ENCODE measurements around the gene NT5C2. TPM values are rescaled to one million over a fixed set of nuclear protein-coding genes. Genes with fewer than 3 reads are reported as not detected.
A peak's percentile ranks its signal among the peaks of the same experiment; 100 is the strongest.

Gene NT5C2
- polyA plus RNA-seq, 3 donors = 68.6 to 116 (median 81.8) TPM

DNA sequence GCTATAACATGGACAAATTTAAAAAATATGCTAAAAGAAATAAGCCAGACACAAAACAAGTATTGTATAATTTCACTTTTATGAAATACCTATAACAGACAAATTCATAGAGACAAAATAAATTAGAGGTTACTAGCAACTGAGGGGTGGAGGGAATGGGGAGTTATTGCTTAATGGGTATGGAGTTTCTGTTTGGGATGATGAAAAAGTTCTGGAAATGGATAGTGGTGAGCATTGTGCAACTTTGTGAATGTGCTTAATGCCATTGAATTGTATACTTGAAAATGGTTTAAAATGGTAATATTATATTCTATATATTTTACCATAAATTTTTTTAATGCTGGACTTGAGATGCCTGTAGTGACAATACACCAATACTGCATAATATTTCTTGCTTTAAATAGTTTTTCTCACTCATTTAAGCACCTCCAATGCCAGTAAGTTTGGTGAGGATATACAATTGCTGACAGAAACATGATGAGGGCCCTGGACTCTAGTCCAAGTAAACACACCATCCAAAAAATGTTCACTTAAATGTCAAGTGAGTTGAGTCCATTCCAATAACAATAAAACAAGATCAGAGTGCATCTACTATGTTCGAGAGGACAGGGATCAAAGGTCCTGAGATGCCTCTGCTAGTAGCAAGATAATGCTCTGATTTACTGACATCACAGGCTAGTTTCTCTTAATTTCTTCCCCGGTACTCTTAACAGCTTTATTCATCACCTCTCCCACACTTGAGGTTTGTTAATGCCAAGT lies 71.9 kb downstream of the NT5C2 start:
- H3K27ac ChIP-seq (ENCODE audit: low read depth in 1 of 2, low read length in 2 of 2) = peak overlapping the region in 1 of 2 donors; percentile 22
- Mint-ChIP-seq H3K27ac (peak overlapping the region in 1 of 7 donors; percentile 54), H3K4me1 (peaks cover 2% of the 10 kb centered on the region), H3K36me3 (peaks cover 27 to 64% of the 10 kb centered on the region in 2 donors), H3K4me3 (no peak overlapping the region), H3K27me3 (ENCODE audit: low read depth in 3 of 3) (no peaks in the 10 kb centered on the region), H3K9me3 (no peaks in the 10 kb centered on the region)
- H3K27me3 ChIP-seq (ENCODE audit: control insufficient read depth in 2 of 2, insufficient read depth in 2 of 2, low read length in 2 of 2) = no peaks in the 10 kb centered on the region
- H3K79me2 ChIP-seq (ENCODE audit: insufficient read depth, low read length) = peaks cover 97% of the 10 kb centered on the region
- H3K4me1 ChIP-seq (ENCODE audit: control insufficient read depth in 1 of 2, insufficient read depth in 2 of 2, low read length in 2 of 2) = no peaks in the 10 kb centered on the region
- no peak for TF ChIP-seq CTCF (IDR thresholded peaks at IDR 0.05)
- H3K36me3 ChIP-seq (replicated peaks in 1 of 2; ENCODE audit: control insufficient read depth in 1 of 2, insufficient read depth in 2 of 2, low read length in 2 of 2) = peaks cover 19 to 60% of the 10 kb centered on the region in 2 donors
- DNase-seq = no peak
- intact Hi-C loops (cut with micrococcal nuclease) = no loop called here
- H3K4me3 ChIP-seq (replicated peaks in 1 of 3; ENCODE audit: low read depth in 2 of 3, low read length in 3 of 3) = no peak overlapping the region
- H4K20me1 ChIP-seq (ENCODE audit: insufficient read depth, low read length) = peaks cover 99% of the 10 kb centered on the region
- WGBS (ENCODE audit: insufficient coverage) = no CpG with 5 or more reads among the region's 2 CpGs
- no peak overlapping the region for H3K9ac ChIP-seq (ENCODE audit: insufficient read depth, low read length, poor library complexity, severe bottlenecking)
- H3K9me3 ChIP-seq (replicated peaks in 1 of 2; ENCODE audit: control insufficient read depth in 1 of 2, insufficient read depth in 1 of 2, low read length in 2 of 2) = no peaks in the 10 kb centered on the region
- H2AFZ ChIP-seq (ENCODE audit: insufficient read depth, low read depth, low read length, poor library complexity, severe bottlenecking) = no peak overlapping the region
- H3K4me2 ChIP-seq (replicated peaks; ENCODE audit: extremely low read depth, low read length, poor library complexity, severe bottlenecking) = no peak overlapping the region

DNA sequence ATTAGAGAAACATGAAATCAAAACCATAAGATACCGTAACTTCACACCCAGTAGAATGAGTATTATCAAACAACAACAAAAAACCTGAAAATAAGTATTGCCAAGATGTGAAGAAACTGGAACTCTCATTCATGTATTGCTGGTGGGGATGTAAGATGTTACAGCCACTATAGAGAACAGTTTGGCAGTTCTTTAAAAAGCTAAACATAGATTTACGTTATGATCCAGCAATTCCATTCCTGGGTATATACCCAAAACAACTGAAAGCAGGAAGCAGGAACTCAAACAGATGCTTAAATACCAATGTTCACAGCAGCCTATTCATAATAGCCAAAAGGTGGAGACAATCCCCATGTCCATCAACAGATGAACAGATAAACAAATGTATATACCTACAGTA lies 72.5 kb downstream of the NT5C2 start:
- Histone ChIP-seq H3K79me2 (ENCODE audit: insufficient read depth, low read length) (peaks cover 93% of the 10 kb centered on the region), H3K27ac (ENCODE audit: low read depth in 1 of 2, low read length in 2 of 2) (peak overlapping the region in 1 of 2 donors; percentile 10), H3K36me3 (replicated peaks in 1 of 2; ENCODE audit: control insufficient read depth in 1 of 2, insufficient read depth in 2 of 2, low read length in 2 of 2) (peaks cover 16 to 54% of the 10 kb centered on the region in 2 donors), H3K4me2 (replicated peaks; ENCODE audit: extremely low read depth, low read length, poor library complexity, severe bottlenecking) (no peak overlapping the region), H3K27me3 (ENCODE audit: control insufficient read depth in 2 of 2, insufficient read depth in 2 of 2, low read length in 2 of 2) (no peaks in the 10 kb centered on the region), H3K4me3 (replicated peaks in 1 of 3; ENCODE audit: low read depth in 2 of 3, low read length in 3 of 3) (no peak overlapping the region), H2AFZ (ENCODE audit: insufficient read depth, low read depth, low read length, poor library complexity, severe bottlenecking) (no peak overlapping the region), H3K4me1 (ENCODE audit: control insufficient read depth in 1 of 2, insufficient read depth in 2 of 2, low read length in 2 of 2) (no peaks in the 10 kb centered on the region), H3K9me3 (replicated peaks in 1 of 2; ENCODE audit: control insufficient read depth in 1 of 2, insufficient read depth in 1 of 2, low read length in 2 of 2) (no peaks in the 10 kb centered on the region), H3K9ac (ENCODE audit: insufficient read depth, low read length, poor library complexity, severe bottlenecking) (no peak overlapping the region), H4K20me1 (ENCODE audit: insufficient read depth, low read length) (peaks cover 98% of the 10 kb centered on the region)
- Mint-ChIP-seq H3K36me3 (peaks cover 21 to 58% of the 10 kb centered on the region in 2 donors), H3K27ac (no peak overlapping the region), H3K9me3 (no peaks in the 10 kb centered on the region), H3K4me3 (no peak overlapping the region), H3K27me3 (ENCODE audit: low read depth in 3 of 3) (no peaks in the 10 kb centered on the region), H3K4me1 (peaks cover 2% of the 10 kb centered on the region)
- intact Hi-C loops (cut with micrococcal nuclease) = no loop called here
- no peak for TF ChIP-seq CTCF (IDR thresholded peaks at IDR 0.05)
- no CpG with 5 or more reads among the region's 2 CpGs for WGBS (ENCODE audit: insufficient coverage)
- no peak for DNase-seq

Data from CD14-positive monocyte (primary cell).